ENCODE measurements around the gene OSBPL6. TPM values are rescaled to one million over a fixed set of nuclear protein-coding genes. Genes with fewer than 3 reads are reported as not detected.
"Not testable (repeated sequence)": the region's sequence is repeated elsewhere in the genome, so short reads cannot be mapped to it uniquely, and the experiment has no call there.

Gene OSBPL6
- total RNA-seq, 1 donor from 2014 or later: 2.4 TPM

DNA sequence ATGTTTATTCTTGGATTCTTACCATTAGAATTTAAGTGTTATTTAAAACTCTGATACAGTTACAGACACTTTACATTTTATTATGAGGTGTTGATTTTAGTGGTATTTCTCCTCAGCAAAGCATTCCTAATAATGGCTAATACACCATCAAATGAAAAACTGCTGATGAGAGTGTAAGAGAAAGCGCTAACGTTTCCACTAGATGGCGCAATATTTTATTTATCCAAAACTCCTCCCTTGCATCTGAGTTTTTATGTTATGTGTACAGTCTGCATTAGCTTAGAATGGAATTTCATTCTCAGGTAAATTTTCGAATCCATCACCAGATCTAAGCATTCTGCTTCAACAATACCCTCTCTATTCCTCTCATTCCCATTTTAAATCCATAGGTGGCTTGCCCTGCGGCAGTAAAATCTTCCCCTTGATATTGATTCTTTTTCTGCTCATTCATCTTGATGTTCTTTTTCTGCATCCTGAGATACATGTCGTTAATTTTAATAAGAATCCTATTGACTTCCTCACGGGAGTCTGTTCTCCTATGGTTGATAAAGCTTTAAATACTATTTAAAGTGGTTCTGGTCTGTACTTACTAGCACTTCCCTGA, 202.8 kb downstream of the OSBPL6 start:
- no peak for DNase-seq (ENCODE audit: low spot score)

DNA sequence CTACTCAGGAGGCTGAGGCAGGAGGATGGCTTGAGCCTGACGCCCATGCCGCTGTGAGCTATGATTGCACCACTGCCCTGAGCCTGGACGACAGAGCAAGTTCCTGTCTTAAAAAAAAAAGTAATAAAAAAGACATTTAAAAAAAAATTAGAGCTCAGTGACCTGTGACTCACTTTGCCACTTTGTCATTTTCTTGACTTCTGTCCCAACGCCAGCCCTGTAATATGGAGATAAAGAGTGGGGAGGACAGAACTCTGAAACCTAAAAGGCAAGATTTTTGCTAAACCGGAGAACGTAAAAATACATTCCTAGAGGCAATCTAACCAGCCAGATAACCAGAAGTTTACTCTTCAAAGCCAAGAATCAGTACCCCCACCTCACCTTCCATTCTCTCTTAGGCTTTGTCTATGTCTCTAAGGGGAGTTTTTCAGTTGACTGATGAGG, 207.7 kb downstream of the OSBPL6 start:
- DNase-seq (ENCODE audit: low spot score): no peak

- DNase-seq (ENCODE audit: low spot score): no peak
Observed at GRCh38 chr2:178403671-178404306, 209.5 kb downstream of the OSBPL6 start.

GRCh38 chr2:178404368-178404767, 210.1 kb downstream of the OSBPL6 start:
- DNase-seq (ENCODE audit: low spot score): no peak

GRCh38 chr2:178409261-178409660, 214.9 kb downstream of the OSBPL6 start:
- no peak for DNase-seq (ENCODE audit: low spot score)

GRCh38 chr2:178412047-178412446, 217.7 kb downstream of the OSBPL6 start:
- DNase-seq (ENCODE audit: low spot score): no peak

- not testable (repeated sequence) for DNase-seq (ENCODE audit: low spot score)
Observed at GRCh38 chr2:178412453-178412852, 218.1 kb downstream of the OSBPL6 start.

- DNase-seq (ENCODE audit: low spot score): peak; percentile 53
Observed at GRCh38 chr2:178413472-178414265, 219.4 kb downstream of the OSBPL6 start.

DNA sequence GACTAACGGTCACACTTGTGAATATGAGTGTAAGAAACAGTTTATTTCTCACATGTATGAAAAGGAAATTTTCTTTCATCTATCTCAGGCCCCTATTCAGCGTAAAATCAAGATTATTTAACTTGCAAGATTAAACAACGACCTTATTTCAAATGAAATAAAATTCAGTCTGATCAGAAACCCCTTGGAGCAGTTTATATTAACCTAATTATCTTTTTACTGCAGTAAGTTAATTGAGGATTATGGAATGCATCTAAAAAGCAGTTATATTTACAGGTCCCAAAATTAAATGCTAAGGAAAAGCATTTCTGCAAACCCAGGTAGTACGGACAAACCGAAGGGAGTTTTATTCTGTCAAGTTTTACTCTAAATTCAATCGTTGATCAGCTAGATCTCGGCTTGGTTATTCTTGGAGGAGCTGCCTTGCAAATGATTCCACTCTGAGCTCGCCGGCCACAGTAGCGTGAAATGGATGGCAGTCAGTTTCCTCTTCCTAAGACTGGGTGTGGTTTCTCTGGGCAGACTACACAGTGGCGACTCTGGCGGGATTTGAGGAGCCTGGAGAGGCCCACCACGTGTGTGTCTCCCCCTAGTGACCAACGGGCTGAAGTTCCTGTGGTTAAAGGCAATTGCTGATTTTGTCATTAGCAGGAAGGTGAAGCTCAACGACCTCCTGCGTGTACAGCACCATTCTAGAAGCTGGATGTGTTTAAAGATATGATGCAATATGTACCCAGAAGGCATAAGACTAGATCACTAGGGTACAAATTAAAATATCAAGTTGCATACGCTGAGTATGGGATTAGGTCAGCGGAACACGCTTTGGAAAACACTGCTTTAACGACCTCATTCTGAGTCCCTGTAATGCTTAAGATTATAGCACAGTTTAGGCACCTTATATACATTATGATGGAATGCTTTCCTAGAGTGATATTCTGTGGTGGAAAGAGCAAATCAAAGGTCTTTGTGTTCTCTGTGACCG, 220.2 kb downstream of the OSBPL6 start:
- DNase-seq (ENCODE audit: low spot score): peak; percentile 92

GRCh38 chr2:178415979-178416378, 221.7 kb downstream of the OSBPL6 start:
- no peak for DNase-seq (ENCODE audit: low spot score)

GRCh38 chr2:178417916-178418315, 223.6 kb downstream of the OSBPL6 start:
- DNase-seq (ENCODE audit: low spot score): no peak

DNA sequence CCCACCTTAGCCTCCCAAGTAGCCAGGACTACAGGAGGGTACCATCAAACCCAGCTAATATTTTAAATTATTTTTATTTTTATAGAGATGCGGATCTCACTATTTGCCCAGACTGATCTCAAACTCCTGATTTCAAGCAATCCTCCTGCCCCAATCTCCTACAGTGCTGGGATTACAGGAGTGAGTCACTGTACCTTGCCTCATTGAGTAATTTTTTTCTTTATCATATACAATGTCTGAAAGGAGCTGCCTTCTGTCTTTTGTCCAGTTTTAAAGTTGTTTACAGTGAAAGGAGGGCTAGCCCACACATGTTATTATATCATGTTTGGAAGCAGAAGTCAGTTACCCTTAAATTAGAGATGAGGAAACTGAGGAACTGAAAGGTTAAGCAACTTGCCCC, 224.1 kb downstream of the OSBPL6 start:
- DNase-seq (ENCODE audit: low spot score): no peak

GRCh38 chr2:178419123-178419522, 224.8 kb downstream of the OSBPL6 start:
- no peak for DNase-seq (ENCODE audit: low spot score)

DNA sequence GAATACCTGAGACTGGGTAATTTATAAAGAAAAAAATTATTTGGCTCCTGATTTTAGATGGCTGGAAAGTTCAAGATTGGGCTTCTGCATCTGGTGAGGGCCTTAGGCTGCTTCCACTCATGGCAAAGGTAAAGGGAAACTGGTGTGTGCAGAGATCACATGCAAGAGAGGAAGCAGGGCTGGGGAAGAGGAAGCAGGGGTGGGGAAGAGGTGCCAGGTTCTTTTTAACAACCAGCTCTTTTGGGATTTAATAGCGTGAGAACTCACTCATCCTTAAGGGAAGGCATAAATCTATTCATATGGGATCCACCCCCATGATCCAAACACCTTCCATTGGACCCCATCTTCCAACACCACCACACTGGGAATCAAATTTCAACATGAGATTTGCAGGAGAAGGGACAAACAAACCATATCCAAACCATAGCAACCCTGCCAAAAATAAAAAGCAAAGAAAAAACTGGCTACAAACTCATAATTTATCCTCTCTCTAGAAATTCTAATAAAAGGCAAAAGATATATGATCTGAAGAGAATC, 226.2 kb downstream of the OSBPL6 start:
- no peak for DNase-seq (ENCODE audit: low spot score)

- no peak for DNase-seq (ENCODE audit: low spot score)
Observed at GRCh38 chr2:178422097-178422496, 227.8 kb downstream of the OSBPL6 start.

GRCh38 chr2:178423746-178424145, 229.4 kb downstream of the OSBPL6 start:
- not testable (repeated sequence) for DNase-seq (ENCODE audit: low spot score)

DNA sequence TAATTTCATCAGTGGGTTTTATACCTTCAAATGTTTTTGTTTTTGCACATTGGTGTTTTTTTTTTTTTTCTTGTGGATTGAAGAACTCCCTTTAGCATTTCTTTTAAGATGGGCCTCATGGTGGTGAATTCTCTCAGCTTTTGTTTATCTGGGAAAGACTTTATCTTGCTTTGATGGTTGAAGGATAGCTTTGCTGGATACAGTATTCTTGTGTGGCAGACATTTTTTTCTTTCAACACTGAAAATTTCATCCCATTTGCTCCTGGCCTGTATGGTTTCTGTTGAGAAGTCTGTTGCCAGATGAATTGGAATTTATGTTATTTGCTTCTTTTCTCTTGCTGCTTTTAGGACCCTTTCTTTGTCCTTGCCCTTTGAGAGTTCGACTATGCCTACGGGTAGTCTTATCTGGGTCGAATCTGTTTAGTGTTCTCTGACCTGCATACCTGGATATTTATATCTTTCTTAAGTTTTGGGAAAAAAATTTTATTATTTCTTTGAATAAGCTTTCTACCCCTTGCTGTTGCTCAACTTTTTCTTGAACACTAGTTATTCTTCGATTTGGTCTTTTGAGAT, 231.0 kb downstream of the OSBPL6 start:
- no peak for DNase-seq (ENCODE audit: low spot score)

GRCh38 chr2:178426388-178426787, 232.1 kb downstream of the OSBPL6 start:
- no peak for DNase-seq (ENCODE audit: low spot score)

- DNase-seq (ENCODE audit: low spot score): no peak
Observed at GRCh38 chr2:178427458-178427857, 233.1 kb downstream of the OSBPL6 start.

GRCh38 chr2:178428396-178428806, 234.1 kb downstream of the OSBPL6 start:
- no peak for DNase-seq (ENCODE audit: low spot score)

DNA sequence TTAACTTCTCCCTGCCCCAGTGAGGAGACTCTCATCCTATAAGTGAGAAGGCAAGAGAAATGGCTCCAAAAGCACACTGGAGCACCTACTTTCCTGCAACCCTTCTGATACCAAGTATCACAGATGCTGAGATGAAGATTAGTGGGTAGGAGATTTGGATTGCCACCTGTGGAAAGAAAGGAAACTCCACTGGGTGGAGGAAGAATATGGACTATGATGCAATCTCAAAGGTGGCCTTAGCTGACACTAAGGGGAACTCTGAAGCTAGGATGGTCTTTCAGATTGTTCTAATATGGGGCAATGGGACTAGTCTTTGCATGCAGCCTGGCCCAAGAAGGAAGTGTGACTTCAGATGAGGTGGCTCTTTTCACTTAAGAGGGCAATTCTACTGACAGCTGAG, 235.0 kb downstream of the OSBPL6 start:
- no peak for DNase-seq (ENCODE audit: low spot score)
